SH-SY5Y (cell line): ENCODE results near the gene AAR2.

Experiments
- GATA2 ChIP-seq: IDR thresholded peaks from 2 replicates; pipeline ENCODE4 v1.6.1; 2011; ENCODE audit warnings: mild to moderate bottlenecking, low read depth, low read length
- GATA3 ChIP-seq: IDR thresholded peaks from 2 replicates; pipeline ENCODE4 v1.6.1; 2011; ENCODE audit warnings: low read depth, mild to moderate bottlenecking, low read length, moderate library complexity

DNA sequence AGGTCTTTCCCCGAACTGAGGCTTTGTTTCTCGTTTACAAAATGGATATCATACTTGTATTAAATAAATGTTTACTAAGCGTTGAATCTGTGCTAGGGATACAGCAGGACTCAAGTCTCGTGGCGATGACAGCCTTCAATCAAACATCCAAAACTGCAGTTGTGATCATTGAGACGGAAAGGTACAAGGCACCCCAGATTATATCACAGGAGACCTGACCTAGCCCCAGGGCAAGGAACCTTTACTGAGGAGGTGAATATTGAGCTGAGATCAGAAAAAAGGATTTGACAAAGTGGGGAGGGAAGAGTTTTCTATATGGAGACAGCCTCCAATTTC, 476 bp downstream of the AAR2 start:
- no peak for TF ChIP-seq GATA2
- no peak for TF ChIP-seq GATA3
